OCI-LY3 (cell line): ENCODE measurements around the gene WAC.

Experiments
- EZH2phosphoT487 ChIP-seq: fragments of 200-600 bp; shearing (Covaris generic); IDR thresholded peaks from 2 replicates; pipeline ENCODE4 v1.6.1; 2018; ENCODE audit warnings: antibody characterized with exemption, mixed run types, low read depth
- TF ChIP-seq, protein P1 (sequence below): fragments of 200-600, 300-600 bp; sonication (generic); IDR thresholded peaks from 2 replicates; pipeline ENCODE4 v1.5.1; 2014; ENCODE audit warnings: antibody characterized with exemption, low read length, low read depth

GRCh38 chr10:28496481-28496961 is 36.4 kb upstream of the WAC start:
- TF ChIP-seq, protein P1, sequence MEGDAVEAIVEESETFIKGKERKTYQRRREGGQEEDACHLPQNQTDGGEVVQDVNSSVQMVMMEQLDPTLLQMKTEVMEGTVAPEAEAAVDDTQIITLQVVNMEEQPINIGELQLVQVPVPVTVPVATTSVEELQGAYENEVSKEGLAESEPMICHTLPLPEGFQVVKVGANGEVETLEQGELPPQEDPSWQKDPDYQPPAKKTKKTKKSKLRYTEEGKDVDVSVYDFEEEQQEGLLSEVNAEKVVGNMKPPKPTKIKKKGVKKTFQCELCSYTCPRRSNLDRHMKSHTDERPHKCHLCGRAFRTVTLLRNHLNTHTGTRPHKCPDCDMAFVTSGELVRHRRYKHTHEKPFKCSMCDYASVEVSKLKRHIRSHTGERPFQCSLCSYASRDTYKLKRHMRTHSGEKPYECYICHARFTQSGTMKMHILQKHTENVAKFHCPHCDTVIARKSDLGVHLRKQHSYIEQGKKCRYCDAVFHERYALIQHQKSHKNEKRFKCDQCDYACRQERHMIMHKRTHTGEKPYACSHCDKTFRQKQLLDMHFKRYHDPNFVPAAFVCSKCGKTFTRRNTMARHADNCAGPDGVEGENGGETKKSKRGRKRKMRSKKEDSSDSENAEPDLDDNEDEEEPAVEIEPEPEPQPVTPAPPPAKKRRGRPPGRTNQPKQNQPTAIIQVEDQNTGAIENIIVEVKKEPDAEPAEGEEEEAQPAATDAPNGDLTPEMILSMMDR: no peak
- TF ChIP-seq EZH2phosphoT487: no peak
